HG03571 (cell line): Measurements from ENCODE around the gene HSPA1A.
"Not testable (repeated sequence)": the region's sequence is repeated elsewhere in the genome, so short reads cannot be mapped to it uniquely, and the experiment has no call there.

ENCODE experiments used
- ATAC-seq: cut with Tn5 transposase; IDR thresholded peaks from one replicate; pipeline ENCODE4 v1.9.1; 2021; ENCODE audit not compliant: unreplicated experiment

HSPA1A gene

GRCh38 chr6:31781244-31782125, 33.9 kb upstream of the HSPA1A start:
- no peak for ATAC-seq

- no peak for ATAC-seq
Measured at GRCh38 chr6:31782126-31782855, 33.1 kb upstream of the HSPA1A start.

GRCh38 chr6:31784098-31784925, 31.0 kb upstream of the HSPA1A start:
- no peak for ATAC-seq

- no peak for ATAC-seq
Measured at GRCh38 chr6:31785475-31785874, 29.9 kb upstream of the HSPA1A start.

- no peak for ATAC-seq
Measured at GRCh38 chr6:31791324-31792089, 23.8 kb upstream of the HSPA1A start.

- ATAC-seq: no peak
Measured at GRCh38 chr6:31792090-31792374, 23.3 kb upstream of the HSPA1A start.

- no peak for ATAC-seq
Measured at GRCh38 chr6:31792761-31793171, 22.6 kb upstream of the HSPA1A start.

GRCh38 chr6:31793927-31794245, 21.5 kb upstream of the HSPA1A start:
- ATAC-seq: not testable (repeated sequence)

- no peak for ATAC-seq
Measured at GRCh38 chr6:31794294-31794865, 21.0 kb upstream of the HSPA1A start.

GRCh38 chr6:31794866-31795615, 20.3 kb upstream of the HSPA1A start:
- peak; percentile 9 for ATAC-seq

GRCh38 chr6:31795616-31796298, 19.6 kb upstream of the HSPA1A start, which contains the start of gene VARS1:
VARS1 (minus strand) TSS chr6:31795752; CDS start chr6:31795217, 535 bp downstream.
- peak; percentile 73 for ATAC-seq

GRCh38 chr6:31796993-31797385, 18.4 kb upstream of the HSPA1A start:
- no peak for ATAC-seq

GRCh38 chr6:31797588-31797987, 17.8 kb upstream of the HSPA1A start:
- ATAC-seq: no peak

- ATAC-seq: no peak
Measured at GRCh38 chr6:31799781-31800180, 15.6 kb upstream of the HSPA1A start.

- ATAC-seq: not testable (repeated sequence)
Measured at GRCh38 chr6:31801031-31801927, 14.1 kb upstream of the HSPA1A start.

- ATAC-seq: peak; percentile 25
Measured at GRCh38 chr6:31805939-31806469, 9.3 kb upstream of the HSPA1A start.

GRCh38 chr6:31806470-31807272, 8.7 kb upstream of the HSPA1A start, which contains the start of gene LSM2:
LSM2 (minus strand) TSS chr6:31806966; CDS start chr6:31806757, 209 bp downstream.
- ATAC-seq: peak; percentile 83
